ENCODE measurements around the gene IBSP.

Gene IBSP

DNA sequence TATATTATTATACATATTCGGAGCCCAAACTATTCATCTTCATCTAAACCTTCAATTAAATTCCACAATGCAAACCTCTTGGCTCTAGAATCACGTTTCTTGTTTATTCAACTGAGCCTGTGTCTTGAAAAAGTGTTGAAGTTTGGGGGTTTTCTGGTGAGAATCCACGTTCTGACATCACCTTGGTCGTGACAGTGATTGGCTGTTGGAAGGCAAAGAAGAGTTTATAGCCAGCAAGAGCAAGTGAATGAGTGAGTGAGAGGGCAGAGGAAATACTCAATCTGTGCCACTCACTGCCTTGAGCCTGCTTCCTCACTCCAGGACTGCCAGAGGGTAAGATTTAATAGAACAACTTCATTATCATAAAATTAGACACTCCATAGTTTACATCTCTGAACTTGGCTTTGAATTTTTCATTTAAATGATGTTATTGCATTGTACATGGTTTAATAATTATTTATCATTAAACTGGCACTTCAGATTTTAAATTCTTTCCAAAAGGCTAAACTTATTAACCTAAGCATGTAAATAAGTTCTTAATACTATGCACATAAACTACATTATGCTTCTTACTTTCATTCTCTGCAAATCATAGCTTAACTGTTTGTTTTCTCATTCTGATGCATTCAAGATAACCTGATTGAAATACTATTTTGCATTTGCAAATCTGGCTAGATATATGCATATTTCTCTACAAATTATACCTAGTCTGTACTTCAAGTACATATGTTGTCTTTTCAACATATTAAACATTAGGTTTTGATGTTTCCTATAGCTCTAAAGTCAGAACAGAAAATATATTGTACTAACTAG, at the start of gene IBSP:
Gene IBSP, plus strand, starts transcription at position 254 of the 813 bp plus-strand sequence. CDS start 2,808 bp downstream, outside the sequence.
- no peak for FAIRE-seq

GRCh38 chr4:87749883-87750282, 49.5 kb upstream of the IBSP start:
- no peak for FAIRE-seq

DNA sequence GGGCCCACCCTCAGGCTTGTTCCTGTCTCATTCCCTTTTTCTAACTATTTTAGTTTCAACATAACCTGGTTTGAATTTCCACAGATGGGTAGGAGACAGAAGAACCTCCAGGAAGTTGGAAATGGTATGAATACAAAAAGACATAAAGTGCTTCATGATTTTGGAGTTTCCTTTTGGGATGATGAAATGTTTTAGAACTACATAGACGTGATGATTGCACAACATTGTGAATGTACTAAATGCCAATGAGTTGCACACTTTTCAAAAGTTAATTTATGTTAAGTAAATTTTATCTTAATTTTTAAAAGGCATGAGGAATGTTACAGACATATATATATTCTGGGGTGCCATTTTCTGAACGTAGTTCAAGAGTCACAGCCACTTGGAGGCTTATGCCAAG, 41.1 kb upstream of the IBSP start:
- no peak for FAIRE-seq

DNA sequence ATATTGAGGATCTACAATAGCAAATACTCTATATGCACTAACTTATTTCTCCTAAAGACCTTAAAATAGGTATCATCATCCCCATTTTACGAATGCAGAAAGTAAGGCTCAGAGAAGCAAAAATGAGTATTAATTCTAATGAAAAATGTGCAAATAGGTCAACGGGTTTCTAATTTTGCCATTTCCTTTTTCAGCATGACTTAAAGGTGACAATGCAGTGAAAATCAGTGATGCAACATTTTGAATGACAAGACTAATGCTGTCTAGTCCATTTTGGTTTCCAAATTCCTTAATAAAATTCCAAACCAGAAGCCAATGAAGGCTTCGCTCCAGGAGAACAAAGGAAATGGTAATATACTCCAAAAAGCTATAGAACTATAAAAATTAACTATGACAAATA, 37.0 kb upstream of the IBSP start:
- no peak for FAIRE-seq

DNA sequence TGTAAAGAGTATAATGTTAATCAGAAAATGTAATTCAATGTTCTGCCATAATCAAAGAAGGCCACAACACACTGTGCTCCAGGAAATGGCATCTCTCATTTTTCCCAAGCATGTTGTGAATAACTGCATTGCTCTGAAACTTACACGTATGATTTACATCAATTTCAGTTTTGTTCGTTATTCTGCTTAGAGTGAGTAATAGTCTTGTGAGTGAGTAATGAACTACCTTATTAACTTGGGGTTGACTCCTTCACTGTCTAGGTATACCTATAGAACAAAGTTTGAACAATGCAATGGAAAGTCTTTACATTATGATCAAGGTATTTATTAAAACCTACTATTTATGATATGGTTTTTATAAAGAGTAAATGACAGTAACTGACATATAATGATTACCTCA, 17.8 kb upstream of the IBSP start:
- no peak for FAIRE-seq

- no peak for FAIRE-seq
Observed at GRCh38 chr4:87783781-87784180, 15.6 kb upstream of the IBSP start.

DNA sequence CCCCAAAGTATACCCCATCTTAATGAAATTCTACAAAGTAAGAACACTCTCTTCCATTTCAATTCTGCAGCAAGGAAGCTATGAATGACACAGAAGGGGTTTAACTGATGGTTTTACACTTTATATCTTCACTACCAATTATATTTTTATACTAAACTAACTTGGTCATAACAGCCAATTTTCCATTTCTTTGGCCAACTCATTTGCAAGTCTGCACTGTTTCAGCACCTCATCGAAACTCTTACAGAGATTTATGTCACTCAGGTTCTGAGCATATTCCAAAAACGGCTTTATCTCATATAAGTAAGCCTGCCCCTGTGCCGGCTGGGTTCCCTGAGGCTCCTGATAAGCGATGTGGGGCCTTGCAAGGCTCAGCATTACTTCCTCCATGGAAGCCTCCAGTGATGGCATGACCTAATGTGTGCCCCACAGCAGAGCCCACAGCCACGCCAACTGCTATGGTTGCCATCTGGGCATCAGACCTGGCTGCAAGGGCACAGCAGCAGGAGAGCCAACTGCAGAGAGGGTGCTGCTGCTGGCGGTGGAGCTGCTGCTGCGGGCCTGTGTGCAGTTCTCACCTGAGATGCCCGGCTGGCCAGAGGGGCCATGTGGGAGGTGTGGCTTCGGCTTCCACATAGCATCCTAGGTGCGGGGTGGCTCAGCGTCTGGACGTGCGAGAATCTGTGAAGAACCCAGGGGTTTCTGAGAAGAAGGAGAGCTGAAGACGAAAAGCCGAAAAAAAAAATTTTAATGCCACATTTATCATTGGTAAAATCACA, 13.4 kb upstream of the IBSP start:
- no peak for FAIRE-seq

DNA sequence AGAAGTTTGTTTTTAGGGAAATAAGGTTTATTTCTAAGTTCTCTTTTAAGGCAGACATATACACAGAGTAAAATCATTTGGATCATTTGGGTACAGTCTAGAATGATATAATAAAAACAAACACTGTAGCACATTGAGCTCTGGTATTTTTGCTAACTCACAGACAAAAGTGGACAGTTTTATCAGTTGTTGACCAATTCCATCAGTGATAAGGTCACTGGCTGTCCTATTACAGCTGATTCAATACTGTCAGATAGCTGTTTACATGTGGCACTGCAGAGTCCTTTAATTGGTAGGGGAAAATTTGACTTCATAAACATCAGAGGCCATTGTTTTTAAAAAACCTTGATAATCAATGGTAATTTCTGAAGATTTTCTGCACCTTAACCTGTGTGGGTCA, 3.5 kb downstream of the IBSP start:
- FAIRE-seq, result no peak

DNA sequence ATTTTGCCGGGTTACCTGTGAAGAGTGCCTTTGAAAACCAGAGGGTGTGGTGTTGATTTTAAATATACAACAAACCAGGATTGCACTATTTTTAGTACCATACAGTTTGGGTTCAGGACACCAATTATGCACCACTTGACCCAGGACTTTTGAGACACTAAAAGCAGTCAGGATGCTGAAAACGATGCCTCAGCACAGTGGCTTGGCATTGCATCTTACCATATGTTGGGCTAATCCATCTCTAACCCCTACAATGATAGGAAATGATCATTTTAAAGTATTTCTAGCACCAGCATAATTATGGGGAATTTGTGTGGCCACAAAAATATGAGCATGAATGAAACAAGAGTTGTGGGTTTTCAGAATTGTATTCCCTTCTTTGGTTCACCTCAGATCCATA, 4.1 kb downstream of the IBSP start:
- no peak for FAIRE-seq

DNA sequence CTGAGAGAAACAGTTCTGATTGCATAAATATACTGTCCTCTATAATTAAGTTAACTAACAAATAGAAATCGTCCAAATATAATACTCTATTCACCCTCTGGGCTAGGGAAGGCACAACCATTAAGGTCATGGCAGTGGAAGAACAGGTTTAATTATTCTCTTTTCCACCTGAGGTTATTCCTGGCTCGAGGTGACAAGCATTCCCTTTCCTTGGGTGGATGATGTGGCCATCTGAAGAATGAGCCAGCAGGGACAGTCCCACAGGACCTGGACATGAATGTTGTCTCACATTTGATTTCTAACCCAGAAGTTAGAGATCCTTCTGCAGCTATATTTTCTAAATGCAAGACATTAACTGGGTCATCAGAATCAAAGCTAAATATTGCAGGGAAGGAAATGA, 5.5 kb downstream of the IBSP start:
- no peak for FAIRE-seq

- FAIRE-seq, result no peak
Observed at GRCh38 chr4:87805971-87806370, 6.6 kb downstream of the IBSP start.

DNA sequence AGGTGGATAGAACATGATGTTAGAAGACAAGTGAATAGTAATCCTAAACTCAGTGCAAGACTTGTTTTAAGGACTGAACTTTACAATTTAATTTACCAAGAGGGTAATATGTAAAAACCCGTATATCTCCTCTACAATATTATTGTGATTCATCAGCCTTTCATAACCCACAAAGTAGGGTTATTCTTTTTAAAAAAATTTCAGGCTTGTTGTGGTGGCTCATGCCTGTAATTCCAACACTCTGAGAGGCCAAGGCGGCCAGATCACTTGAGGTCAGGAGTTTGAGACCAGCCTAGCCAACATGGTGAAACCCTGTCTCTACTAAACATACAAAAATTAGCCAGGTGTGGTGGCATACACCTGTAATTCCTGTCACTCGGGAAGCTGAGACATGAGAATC, 7.2 kb downstream of the IBSP start:
- no peak for FAIRE-seq

- no peak for FAIRE-seq
Observed at GRCh38 chr4:87807402-87807801, 8.0 kb downstream of the IBSP start.

DNA sequence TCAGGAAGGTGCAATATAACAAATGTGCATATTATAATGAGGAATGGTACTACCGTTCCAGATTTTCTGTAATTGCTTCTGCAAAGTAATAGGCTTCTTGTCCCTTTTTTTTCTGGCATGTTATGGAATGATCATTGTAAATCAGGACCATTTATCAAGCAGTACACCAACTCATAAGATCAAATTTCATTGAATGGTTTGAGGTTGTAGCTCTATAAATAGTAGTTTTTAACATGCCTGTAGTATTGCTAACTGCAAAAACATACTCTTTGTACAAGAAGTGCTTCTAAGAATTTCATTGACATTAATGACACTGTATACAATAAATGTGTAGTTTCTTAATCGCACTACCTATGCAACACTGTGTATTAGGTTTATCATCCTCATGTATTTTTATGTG, 12.6 kb downstream of the IBSP start:
- no peak for FAIRE-seq

- FAIRE-seq, result no peak
Observed at GRCh38 chr4:87819281-87819919, 20.0 kb downstream of the IBSP start.

GRCh38 chr4:87823200-87823599, 23.8 kb downstream of the IBSP start:
- FAIRE-seq, result no peak

GRCh38 chr4:87823724-87824123, 24.4 kb downstream of the IBSP start:
- FAIRE-seq, result no peak

- FAIRE-seq, result no peak
Observed at GRCh38 chr4:87824352-87824751, 25.0 kb downstream of the IBSP start.

GRCh38 chr4:87832669-87833068, 33.3 kb downstream of the IBSP start, which contains the start of gene MEPE:
TSS of gene MEPE (plus strand) at chr4:87832969. CDS start at chr4:87834715, 1,746 bp downstream.
- FAIRE-seq, result no peak

GRCh38 chr4:87834401-87834800, 35.0 kb downstream of the IBSP start:
- no peak for FAIRE-seq

GRCh38 chr4:87835197-87835596, 35.8 kb downstream of the IBSP start:
- no peak for FAIRE-seq

DNA sequence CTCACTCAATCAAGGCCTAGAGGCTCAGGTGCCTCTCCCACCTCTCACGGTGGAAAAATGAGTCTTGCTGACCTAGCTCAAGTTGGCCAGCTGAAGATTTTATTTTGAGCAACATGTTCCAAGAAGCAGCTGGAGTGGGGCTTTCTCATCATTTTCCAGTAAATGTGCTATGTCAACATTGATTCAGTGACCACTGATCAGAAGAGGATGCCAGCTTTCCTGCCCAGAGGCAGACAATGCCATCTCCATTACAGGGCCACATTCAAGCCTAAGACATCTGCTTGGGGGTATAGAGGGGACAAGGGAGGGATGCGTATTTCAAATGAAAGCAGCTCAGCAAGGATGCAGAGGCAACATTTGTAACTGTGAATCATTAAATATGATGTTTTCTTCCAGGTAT, 36.4 kb downstream of the IBSP start:
- no peak for FAIRE-seq

- no peak for FAIRE-seq
Observed at GRCh38 chr4:87838205-87838604, 38.9 kb downstream of the IBSP start.

Data from G401.6 (cell line).